HL-60 (cell line): ENCODE measurements around the gene BLMH.

Experiments used
- DNase-seq, 2 experiments: peaks; one replicate each; pipeline ENCODE4 v3.0.0-alpha.2; 2010 to 2020; ENCODE audit warnings: low read depth in 1 of 2, low spot score in 1 of 2
- H3K27ac ChIP-seq: fragments of 250-450 bp; sonication (Bioruptor Pico); replicated peaks from 2 replicates; pipeline ENCODE4 v1.5.1; 2020; ENCODE audit warnings: mild to moderate bottlenecking, moderate library complexity
- H3K27me3 ChIP-seq: fragments of 250-450 bp; sonication (Bioruptor Pico); 2 replicates; pipeline ENCODE4 v1.5.1; 2021; ENCODE audit warnings: mild to moderate bottlenecking, moderate library complexity; ENCODE audit not compliant: insufficient read depth, poor library complexity, severe bottlenecking
- H3K4me3 ChIP-seq: replicated peaks from 2 replicates; pipeline ENCODE4 v1.5.1; 2011; ENCODE audit warnings: mild to moderate bottlenecking, control low read depth, low read length; ENCODE audit not compliant: insufficient read depth
- GABPA ChIP-seq: IDR thresholded peaks from 2 replicates; pipeline ENCODE4 v1.6.1; 2012; ENCODE audit warnings: low read depth
- POLR2AphosphoS5 ChIP-seq: IDR thresholded peaks from 2 replicates; pipeline ENCODE4 v1.6.1; 2012; ENCODE audit warnings: low read depth
- SPI1 ChIP-seq: IDR thresholded peaks from 2 replicates; pipeline ENCODE4 v1.6.1; 2012; ENCODE audit warnings: low read depth, mild to moderate bottlenecking, borderline replicate concordance
- TF ChIP-seq, protein P1 (sequence below): IDR thresholded peaks from 2 replicates; pipeline ENCODE4 v1.6.1; 2012; ENCODE audit warnings: low read depth; ENCODE audit not compliant: insufficient replicate concordance
- TF ChIP-seq, protein P2 (sequence below): IDR thresholded peaks from one replicate; pipeline ENCODE4 v1.5.1; 2011; ENCODE audit warnings: low read length, control low read depth, inconsistent platforms; ENCODE audit not compliant: insufficient read depth

BLMH gene

DNA sequence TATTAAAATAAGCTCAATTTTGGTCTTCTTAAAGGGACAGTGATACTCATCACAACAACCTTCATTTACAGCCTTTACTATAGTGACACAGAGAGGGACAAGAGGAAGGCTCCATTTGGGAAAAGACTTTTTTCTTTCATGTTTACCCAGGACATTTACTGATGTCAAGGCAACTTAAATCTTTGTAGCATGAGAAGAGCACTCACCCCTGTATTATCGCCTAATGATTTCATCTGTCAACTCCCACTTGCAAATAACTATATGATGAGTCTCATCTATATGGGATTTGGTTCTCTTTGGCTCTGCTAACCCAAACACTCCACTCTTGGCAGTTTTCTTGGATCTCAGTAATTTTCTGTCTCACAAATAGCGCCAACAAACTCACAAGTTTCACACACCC lies 24.1 kb downstream of the BLMH start:
- no peak for DNase-seq

DNA sequence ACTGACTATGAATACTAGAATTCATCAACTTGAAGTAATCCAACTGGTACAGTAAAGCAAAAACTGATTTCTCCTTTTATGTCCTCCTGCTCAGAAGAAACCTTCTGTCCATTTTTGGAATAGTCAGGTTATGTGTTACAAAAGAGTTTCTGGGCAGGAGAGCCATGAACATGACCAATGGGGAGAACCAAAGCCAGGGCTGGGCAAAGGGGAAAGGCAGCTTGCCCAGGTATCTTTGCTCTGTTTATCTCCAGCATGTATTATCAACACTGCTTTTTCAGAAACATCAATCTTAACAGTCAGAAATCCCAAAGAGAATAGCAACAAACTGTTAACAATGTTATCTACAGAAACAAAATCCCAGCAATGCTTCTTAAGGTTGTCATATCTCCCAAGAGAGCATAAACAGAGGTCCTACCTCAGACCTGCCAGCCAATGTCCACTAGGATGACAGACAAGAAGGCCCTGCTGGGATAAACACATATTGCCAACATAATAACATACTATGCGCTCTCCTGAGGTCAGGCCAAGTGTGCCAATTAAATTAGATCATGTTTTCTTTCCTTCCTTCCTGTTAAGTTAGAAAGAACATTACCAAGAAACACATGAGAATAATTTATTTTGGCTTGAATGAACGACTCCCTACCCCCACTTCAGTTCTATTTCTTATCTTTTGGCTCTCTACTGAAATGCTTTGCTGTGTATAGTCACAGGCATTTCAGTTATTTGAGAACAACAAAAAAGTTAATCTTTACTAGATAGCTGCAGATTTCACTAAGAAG lies 28.0 kb downstream of the BLMH start:
- no peak overlapping the region for H3K27ac ChIP-seq

More for the DNA sequence above, 24.1 kb downstream of the BLMH start:
- H3K4me3 ChIP-seq, result no peak overlapping the region
- H3K27me3 ChIP-seq, result no peaks in the 10 kb centered on the region
- H3K27ac ChIP-seq, result no peak overlapping the region
- TF ChIP-seq GABPA (no peak), SPI1 (no peak), POLR2AphosphoS5 (no peak)
- TF ChIP-seq, protein P1, sequence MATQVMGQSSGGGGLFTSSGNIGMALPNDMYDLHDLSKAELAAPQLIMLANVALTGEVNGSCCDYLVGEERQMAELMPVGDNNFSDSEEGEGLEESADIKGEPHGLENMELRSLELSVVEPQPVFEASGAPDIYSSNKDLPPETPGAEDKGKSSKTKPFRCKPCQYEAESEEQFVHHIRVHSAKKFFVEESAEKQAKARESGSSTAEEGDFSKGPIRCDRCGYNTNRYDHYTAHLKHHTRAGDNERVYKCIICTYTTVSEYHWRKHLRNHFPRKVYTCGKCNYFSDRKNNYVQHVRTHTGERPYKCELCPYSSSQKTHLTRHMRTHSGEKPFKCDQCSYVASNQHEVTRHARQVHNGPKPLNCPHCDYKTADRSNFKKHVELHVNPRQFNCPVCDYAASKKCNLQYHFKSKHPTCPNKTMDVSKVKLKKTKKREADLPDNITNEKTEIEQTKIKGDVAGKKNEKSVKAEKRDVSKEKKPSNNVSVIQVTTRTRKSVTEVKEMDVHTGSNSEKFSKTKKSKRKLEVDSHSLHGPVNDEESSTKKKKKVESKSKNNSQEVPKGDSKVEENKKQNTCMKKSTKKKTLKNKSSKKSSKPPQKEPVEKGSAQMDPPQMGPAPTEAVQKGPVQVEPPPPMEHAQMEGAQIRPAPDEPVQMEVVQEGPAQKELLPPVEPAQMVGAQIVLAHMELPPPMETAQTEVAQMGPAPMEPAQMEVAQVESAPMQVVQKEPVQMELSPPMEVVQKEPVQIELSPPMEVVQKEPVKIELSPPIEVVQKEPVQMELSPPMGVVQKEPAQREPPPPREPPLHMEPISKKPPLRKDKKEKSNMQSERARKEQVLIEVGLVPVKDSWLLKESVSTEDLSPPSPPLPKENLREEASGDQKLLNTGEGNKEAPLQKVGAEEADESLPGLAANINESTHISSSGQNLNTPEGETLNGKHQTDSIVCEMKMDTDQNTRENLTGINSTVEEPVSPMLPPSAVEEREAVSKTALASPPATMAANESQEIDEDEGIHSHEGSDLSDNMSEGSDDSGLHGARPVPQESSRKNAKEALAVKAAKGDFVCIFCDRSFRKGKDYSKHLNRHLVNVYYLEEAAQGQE, result no peak
- TF ChIP-seq, protein P2, sequence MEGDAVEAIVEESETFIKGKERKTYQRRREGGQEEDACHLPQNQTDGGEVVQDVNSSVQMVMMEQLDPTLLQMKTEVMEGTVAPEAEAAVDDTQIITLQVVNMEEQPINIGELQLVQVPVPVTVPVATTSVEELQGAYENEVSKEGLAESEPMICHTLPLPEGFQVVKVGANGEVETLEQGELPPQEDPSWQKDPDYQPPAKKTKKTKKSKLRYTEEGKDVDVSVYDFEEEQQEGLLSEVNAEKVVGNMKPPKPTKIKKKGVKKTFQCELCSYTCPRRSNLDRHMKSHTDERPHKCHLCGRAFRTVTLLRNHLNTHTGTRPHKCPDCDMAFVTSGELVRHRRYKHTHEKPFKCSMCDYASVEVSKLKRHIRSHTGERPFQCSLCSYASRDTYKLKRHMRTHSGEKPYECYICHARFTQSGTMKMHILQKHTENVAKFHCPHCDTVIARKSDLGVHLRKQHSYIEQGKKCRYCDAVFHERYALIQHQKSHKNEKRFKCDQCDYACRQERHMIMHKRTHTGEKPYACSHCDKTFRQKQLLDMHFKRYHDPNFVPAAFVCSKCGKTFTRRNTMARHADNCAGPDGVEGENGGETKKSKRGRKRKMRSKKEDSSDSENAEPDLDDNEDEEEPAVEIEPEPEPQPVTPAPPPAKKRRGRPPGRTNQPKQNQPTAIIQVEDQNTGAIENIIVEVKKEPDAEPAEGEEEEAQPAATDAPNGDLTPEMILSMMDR, result no peak

DNA sequence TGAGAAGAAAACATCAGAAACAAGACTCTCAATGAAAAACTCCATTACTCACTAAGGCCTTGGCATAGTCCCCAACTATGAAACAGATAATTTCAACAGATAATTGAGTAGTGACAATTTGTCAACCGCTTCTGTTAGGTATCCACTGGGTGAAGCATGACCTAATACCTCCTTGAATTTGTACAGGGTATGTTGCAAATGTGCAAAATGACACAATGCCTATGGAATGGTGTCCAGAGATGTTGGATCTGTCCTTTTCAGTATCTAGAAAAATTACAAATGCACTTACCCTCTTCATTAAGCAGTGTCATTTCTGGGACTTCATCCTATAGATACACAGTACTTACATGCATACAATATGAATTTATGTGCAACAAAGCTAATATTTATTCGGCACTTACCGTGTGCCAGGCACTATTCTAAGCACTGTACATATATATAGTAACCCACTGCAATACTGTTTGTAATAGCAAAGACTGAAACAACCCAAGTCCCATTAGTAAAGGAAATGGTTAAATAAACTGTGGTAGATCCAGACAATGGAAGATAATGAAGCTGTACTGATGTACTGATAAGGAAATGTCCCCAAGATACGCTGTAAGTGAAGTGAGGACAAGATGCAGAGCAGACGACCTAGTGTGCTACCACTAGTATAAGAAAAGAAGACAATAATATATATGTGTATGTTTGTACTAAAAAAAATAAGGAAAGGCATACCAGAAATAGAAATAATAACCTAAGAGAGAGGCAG lies 34.8 kb downstream of the BLMH start:
- DNase-seq, result no peak
- Histone ChIP-seq H3K4me3 (no peak overlapping the region), H3K27me3 (no peaks in the 10 kb centered on the region), H3K27ac (no peak overlapping the region)
- TF ChIP-seq, protein P2, result no peak
- no peak for TF ChIP-seq SPI1
- TF ChIP-seq POLR2AphosphoS5, result no peak
- no peak for TF ChIP-seq GABPA
- TF ChIP-seq, protein P1, result no peak

More for the DNA sequence above, 28.0 kb downstream of the BLMH start:
- H3K4me3 ChIP-seq, result no peak overlapping the region
- no peaks in the 10 kb centered on the region for H3K27me3 ChIP-seq
- no peak for DNase-seq
- TF ChIP-seq SPI1, result no peak
- no peak for TF ChIP-seq GABPA
- TF ChIP-seq, protein P1, result no peak
- TF ChIP-seq POLR2AphosphoS5, result no peak
- TF ChIP-seq, protein P2, result no peak
